Right kidney (tissue), 1 donor: ENCODE data around the gene FHOD1.
A peak's percentile ranks its signal among the peaks of the same experiment; 100 is the strongest.

Experiments
- DNase-seq: peaks from one replicate; pipeline ENCODE4 v3.0.0-alpha.2; 2016

FHOD1 gene

DNA sequence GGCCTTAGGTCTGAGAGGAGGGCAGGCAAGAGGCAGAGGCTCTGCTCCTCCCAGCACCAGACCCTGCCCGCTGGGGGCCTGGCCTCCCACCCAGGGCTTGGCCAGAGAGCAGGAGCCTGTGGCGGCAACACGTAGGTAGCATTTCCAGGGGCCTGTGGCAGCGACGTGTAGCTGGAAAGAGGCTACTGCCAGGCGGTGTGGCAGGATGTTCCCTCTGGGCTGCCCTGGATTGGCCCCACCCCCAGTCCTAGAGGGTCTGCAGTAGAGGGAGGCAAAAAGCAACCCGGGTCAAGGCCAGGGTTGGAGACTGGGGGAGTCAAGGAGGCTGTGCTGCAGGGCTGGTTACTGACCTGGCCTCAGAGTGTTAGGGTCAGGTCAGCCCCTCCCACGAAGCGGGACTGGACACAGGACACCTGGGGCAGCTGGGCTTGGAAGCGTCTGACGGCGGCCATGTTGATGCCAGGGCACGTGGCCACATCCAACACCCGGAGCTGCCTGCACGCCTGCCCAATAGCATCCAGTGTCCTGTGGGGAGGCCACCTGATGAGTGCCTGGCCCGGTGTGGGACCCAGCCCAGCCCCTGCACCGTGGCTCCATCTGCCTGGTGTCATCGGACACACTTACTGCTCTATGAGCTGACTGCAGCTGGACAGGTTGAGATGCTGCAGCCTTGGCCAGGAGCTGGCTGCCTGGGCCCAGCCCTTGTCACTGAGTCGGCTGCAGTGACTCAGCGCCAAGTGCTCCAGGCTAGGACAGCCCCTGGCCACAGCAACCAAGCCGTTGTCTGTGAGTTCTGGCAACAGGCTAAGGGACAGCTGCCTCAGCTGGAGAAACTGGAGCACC is 39.8 kb downstream of the FHOD1 start:
- DNase-seq, result no peak

DNA sequence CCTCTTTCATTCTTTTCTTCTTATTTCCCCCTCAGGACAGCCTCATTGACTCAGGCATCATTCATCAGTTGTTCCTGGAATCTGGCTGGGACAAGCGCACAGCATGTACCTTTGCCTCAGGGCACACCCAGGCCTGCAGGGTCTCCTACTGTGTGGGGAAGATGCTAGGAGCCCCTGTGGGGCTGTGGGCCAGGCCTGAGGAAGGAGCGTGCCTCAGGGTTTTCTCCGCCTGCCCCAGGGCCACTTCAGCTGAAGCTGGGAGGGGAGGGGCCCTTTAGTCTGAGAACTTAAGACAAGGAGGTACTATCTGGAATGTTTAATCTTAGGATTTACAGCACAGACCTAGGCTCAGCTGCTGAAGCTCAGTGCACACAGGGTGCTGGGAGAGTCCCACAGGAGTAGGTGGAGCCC is 40.4 kb downstream of the FHOD1 start:
- no peak for DNase-seq

DNA sequence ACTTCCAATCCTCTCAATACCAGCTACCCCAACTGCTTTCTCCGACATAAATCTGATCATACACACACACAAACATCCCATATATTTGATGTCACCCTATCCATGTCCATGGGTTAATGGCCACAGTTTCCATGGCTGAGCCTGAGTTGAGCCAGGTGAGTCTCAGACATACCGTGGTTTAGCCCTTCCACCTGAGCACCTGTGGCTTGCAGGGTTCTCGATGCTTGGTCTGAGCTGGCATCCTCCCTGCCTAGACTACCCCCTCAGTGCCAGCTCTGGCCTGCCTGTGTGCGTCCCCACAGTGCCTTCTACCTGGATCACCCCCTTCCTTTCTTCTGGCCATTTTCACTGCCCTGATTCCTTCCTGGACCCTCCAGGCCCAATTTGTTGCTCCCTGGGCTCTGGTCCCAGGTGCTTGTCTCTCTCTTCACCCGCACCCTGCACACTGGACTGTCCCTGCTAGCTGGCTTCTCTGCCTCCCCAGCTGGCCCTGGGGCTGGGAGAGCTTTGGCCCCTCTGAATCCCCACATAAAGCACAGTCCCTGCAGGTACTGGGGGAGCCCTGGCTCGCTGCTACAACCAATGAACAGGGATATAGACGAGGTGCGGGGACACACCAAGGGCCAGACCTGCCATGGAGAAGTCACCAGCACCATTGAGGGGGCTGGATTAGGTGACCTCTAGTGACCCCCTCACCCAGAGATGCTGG is 41.0 kb downstream of the FHOD1 start:
- no peak for DNase-seq

DNA sequence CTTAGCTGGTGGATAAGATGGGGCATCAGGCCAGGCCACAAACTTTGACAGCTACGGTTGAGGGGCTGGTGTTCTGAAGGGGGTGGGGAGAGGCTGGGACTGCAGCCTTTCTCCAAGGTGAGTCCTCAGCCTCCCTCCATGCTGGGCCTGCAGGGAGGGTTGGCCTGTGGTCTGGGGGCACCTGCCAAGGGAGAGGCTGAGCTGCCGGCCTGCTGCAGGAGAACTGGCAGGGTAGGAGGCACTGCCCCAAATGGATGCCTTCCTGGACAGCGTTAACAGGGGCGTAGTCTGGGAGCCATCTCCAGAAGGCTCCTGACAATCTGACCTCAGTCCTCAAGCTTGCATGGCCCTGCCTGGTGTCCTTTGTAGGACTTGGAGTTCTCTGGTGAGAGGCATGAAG is 43.2 kb downstream of the FHOD1 start:
- no peak for DNase-seq

DNA sequence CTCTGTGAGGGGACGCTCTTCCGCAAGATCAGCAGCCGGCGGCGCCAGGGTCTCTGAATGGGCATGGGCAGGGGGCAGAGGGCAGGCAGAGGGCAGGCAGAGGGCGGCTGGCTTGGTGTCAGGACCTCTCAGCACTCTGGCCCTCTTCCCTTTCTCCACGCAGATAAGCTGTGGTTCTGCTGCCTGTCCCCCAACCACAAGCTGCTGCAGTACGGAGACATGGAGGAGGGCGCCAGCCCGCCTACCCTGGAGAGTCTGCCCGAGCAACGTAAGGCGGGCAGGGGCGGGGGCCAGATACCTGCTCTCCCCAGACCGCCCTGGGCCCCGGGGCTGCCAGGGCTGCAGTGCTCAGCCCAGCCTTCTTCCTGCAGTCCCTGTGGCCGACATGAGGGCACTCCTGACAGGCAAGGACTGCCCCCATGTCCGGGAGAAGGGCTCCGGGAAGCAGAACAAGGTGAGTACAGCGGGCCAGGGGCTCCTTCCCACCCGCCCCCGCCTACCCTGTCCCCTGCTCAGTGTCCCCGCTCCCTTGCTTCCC is 44.3 kb downstream of the FHOD1 start:
- DNase-seq, result no peak

DNA sequence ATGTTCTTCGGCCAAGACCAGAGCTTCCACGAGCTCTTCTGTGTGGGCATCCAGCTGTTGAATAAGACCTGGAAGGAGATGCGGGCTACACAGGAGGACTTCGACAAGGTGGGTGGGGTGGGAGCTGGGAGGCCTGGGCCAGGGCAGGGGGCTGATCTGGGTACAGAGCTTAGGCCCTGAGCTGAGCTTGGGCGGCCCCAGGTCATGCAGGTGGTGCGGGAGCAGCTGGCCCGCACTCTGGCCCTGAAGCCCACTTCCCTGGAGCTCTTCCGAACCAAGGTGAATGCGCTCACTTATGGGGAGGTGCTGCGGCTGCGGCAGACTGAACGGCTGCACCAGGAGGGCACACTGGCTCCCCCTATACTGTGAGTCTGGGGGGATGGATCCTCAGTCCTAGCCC is 44.9 kb downstream of the FHOD1 start:
- DNase-seq, result no peak

DNA sequence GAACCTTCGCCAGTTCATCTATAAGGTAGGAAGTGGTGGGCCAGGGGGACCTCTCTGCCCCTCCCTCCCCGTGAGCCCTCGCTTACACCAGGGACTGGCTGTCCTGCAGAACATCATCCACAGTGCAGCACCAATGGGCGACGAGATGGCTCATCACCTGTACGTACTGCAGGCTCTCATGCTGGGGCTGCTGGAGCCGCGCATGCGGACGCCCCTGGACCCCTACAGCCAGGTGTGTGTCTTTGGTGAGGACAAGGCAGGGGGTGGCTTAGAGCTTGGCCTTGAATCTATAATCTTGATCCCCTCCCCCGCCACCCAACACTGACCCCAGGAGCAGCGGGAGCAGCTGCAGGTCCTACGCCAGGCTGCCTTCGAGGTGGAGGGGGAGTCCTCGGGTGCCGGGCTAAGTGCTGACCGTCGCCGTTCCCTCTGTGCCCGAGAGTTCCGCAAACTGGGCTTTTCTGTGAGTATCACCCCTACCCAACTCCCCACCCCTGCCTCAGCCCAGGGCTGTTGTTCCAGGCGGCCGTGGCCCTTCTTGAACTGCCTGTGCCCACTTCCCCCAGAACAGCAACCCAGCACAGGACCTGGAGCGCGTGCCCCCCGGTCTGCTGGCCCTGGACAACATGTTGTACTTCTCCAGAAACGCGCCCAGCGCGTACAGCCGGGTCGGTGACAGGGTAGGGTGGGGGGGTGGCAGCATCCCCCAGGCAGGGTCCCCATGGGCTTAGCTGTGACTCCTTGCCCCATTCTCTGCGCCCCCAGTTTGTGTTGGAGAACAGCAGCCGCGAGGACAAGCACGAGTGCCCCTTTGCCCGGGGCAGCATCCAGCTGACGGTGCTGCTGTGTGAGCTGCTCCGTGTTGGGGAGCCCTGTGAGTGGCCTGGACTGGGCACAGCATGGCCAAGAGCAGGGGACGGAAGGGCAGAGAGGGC is 45.6 kb downstream of the FHOD1 start:
- DNase-seq, result no peak

DNA sequence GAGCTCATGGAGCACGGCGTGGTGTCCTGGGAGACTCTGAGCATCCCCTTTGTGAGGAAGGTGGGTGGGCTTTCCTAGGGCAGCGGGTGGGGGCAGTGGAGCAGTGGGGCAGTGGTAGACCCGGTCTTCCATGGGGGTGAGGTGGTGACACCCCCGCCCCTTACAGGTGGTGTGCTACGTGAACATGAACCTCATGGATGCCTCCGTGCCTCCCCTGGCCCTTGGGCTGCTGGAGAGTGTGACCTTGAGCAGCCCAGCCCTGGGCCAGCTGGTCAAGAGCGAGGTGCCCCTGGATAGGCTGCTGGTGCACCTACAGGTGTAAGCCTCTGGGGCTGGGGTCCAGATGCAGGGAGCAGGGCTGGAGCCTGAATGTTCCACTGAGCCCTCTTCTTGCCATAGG is 46.8 kb downstream of the FHOD1 start:
- no peak for DNase-seq

DNA sequence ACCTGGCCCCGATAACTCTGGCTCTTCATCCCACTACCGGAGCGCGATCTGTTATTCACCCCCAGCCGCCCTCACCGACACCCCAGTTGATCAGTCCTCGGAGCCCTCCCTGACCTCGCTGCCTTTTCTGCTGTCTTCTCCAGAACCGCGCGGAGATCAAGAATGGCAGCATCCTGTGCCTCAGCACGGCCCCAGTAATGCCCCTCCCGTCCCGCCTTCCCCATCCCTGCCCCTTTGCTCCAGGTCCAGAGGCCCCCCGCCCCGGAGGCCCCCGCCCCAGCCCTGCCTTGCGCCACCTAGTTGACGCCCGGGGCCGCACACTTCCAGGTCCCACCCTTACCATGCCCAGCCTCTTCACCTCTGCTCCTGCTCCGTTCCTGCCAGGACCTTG is 47.5 kb downstream of the FHOD1 start:
- no peak for DNase-seq

DNA sequence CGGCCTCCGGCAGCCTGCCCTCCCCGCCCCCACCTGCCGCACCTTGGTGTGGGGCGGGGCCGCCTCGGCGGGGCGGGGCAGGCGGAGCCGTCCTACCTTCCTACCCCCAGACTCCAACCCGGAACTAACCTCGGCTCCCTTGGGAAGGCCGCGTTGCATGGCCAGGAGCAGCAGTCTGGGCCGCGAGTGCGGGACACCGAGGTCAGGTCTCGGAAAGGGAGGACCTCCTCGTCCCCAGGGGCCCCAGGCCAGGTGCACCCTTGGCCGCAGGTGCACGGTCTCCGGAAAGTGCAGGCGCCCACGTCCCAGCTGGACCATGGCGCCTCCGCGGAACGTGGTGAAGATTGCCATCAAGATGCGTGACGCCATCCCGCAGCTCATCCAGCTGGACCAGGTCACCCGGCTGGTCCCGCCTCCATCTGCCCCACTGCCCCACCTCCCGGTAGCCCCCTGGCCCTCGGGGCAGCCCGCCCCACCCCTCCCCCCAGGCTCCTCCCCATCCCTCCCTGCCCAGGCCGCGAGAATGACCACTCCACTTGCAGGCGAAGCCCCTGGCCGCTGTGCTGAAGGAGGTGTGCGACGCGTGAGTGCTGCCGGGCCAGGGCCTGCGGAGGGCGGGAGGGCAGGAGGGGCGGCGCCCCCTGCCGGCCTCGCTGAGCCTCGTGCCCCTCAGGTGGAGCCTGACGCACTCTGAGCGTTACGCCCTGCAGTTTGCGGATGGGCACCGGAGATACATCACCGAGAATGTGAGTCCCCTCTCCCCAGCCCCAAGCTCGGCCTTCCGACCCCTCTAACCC is 48.1 kb downstream of the FHOD1 start, which contains the start of gene ELMO3:
Gene ELMO3 (plus strand): TSS at position 121 of the 797 bp plus-strand sequence. CDS start 196 bp downstream, at position 317.
- peak; percentile 54 for DNase-seq

DNA sequence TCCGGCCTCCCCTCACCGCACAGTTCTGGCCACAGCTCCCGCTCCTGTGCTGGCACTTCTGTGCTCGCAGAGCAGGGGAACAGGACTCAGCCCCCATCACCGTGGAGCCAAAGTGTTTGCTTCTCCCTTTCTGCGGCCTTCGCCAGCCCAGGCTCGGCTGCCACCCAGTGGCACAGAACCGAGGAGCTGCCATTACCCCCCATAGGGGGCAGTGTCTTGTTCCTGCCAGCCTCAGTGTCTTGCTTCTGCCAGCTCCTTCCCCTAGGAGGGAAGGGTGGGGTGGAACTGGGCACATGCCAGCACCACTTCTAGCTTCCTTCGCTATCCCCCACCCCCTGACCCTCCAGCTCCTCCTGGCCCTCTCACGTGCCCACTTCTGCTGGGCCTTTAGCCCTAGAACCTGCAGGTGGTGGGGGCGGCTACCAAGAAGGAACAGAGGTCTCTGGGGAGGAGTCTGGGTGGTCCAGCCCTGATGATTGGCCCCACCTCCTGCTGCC is 49.0 kb downstream of the FHOD1 start:
- peak; percentile 37 for DNase-seq

DNA sequence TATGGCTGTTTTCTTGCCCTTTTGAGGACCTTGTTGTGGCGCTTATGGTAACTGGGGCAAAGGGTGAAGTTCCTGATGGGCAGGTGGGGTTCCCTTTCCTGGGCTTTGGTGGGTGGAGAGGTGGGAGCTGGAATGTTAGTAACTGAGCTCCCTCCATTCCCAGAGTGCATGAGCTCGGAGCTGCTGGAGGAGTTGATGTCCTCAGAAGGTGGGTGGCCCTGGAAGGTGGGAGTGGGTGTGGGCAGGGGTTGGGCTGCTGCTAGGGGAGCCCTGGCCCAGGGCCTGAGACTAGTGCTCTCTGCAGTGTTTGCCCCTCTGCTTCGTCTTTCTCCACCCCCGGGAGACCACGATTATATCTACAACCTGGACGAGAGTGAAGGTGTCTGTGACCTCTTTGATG is 49.6 kb downstream of the FHOD1 start:
- no peak for DNase-seq

DNA sequence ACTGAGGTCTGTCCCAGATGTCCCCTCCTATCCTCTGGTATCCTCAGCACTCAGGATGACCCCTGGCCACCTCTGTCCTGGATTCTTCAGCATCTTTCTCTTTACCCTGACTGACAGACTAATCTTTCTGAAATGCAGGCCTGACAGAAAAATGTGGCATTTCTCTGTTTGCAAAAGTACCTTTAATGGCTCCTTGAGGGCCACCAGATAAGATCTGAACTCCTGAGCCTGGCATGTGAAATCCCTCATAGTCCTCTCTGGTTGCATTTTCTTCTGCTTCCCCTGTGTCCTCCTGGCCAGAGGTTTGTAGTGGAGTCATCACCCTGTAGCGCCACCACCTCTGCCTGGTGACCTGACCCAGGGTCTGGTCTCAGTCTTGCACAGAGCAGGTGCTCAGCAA is 50.4 kb downstream of the FHOD1 start:
- DNase-seq, result no peak

DNA sequence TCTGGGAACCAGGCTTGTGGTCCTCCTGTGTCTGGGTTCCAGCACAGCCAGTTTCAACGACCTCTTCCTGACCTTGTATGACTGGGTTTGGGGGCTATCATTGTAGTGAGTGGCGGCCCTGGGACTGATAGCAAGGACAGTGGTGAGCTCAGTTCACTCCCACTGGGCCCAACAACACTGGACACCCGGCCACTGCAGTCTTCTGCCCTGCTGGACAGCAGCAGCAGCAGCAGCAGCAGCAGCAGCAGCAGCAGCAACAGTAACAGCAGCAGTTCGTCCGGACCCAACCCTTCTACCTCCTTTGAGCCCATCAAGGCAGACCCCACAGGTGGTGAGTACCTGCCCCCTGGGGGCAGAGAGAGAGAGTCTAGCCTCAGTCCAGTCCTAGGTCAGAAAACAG is 51.6 kb downstream of the FHOD1 start:
- DNase-seq, result no peak

DNA sequence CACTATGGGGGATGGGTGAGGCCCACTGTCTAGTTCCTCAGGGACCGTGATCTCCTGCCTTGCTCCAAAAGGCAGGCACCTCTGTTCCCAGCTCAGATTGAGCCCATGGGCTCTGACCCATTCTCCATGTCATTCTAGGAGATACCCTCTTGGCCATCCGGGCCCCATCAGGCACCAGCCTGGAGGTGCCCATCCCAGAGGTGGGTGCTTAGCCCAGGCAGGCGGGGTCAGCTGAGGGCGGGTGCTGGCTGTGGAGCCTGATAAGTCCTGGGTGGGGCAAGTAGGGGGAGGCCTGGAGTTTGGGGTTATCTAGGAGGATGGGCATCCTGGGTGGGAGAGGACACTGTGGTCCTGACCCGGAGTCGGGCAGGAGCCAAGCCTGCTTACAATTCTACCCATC is 53.0 kb downstream of the FHOD1 start:
- no peak for DNase-seq

DNA sequence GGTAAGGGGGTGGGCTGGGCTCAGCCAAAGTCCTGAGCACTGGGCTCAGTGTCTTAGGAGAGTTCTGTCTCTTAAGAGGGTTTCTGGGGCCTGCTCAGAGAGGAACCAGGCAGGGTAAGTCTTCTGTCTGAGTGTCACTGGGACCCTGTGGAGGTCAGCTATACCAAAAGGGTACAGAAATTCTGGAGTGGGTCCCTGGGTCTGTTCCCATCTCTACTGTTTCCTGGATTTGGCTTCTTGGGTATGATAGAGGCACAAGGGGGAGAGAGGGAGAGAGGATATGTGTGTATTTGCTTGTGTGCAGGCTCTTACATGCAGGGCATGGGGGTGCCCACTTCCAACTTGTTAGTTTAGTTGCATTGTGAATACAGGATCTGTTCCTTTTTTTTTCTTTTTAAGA is 53.7 kb downstream of the FHOD1 start:
- no peak for DNase-seq

DNA sequence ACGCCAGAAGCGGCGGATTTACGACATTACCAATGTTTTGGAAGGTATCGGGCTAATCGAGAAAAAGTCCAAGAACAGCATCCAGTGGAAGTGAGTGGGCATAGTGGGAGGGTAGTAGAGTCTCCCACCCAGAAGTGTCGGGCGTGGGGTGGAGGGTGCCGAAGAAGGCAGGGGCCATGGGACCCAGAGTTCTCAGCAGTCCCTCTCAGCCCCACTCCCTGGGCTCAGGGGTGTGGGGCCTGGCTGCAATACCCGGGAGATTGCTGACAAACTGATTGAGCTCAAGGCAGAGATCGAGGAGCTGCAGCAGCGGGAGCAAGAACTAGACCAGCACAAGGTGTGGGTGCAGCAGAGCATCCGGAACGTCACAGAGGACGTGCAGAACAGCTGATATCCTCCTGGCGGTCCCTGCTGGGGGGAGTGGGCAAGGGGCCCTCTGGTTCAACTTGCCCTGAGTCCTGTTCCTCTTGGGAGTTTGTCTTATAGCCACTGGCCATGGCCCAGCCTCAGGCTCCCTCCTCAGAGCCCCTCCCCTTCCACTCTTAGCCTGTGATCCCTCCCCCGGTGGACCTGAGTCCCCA is 54.4 kb downstream of the FHOD1 start:
- no peak for DNase-seq

DNA sequence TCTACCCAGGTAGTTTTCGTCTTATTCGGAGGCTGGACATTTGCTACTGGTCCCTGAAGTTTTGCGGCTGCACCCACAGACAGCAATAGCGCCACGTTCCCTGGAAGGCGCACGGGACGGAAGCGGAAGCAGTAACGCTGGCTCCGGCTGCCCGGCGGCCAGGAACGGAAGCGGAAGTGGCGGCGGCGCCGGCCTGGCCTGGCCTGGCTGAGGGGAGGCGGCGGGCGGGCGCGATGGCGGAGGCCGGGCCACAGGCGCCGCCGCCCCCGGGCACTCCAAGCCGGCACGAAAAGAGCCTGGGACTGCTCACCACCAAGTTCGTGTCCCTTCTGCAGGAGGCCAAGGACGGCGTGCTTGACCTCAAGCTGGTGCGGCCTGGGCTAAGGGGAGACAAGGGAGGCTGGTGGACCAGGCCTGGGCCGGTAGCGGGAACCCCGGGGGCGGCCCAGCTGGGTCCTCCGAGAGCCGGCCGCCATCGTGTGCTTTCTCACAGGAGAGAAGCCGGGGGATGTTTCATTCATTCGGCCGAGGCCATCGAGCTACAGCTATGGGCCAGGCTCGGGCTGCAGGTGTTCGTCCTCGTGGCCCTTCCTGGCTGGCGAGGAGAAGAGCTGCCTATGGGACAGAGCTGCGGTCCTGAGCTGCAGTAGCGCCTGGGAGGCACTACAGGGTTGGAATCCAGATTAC is 55.1 kb downstream of the FHOD1 start, which contains the start of gene E2F4:
Gene E2F4 (plus strand): TSS at position 161 of the 687 bp plus-strand sequence. CDS start 73 bp downstream, at position 234.
- DNase-seq, result peak; percentile 78

DNA sequence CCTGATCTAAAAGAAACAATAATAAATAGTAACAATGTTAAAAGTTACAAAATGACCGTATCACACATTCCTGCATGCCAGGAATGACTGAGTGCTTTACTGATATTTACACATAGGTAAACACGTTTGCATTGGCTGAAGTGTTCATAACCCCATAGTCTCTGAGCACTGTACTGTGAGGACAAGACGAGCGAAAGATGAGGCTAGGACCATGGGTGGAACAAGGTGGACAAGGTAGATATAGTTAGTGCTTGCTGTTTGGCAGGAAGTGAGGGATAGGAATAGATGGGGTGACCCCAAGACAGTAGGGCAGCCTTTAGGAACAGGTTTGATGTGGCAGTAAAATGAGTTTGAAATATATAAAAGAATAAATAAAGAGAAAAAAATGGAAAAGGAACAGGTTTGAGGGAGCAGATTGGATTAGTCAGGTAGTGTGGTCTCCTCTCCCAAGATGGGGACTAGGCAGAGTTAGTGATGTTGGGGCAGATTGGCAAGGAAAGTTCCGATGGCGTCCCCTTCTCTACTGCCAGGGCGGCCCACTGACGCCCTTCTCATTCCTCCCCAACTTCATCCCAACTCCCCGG is 55.8 kb downstream of the FHOD1 start:
- no peak for DNase-seq
